Psoas muscle (tissue), 8 donors: Measurements from ENCODE around the gene CHI3L1. TPM values are rescaled to one million over a fixed set of nuclear protein-coding genes. Genes with fewer than 3 reads are reported as not detected.
A peak's percentile ranks its signal among the peaks of the same experiment; 100 is the strongest.

Source experiments
- ATAC-seq, 4 donors: fragments of 200-7000 bp; cut with Tn5 transposase; one replicate each; pipeline ENCODE4 v1.9.1; 2020; ENCODE audit warnings: moderate library complexity in 3 of 4, mild to moderate bottlenecking in 2 of 4
- DNase-seq, 2 donors: peaks; one replicate each; pipeline ENCODE4 v3.0.0-alpha.2; 2020
- H3K27ac ChIP-seq: fragments of 200-600 bp; one replicate; pipeline ENCODE4 v1.8.0; 2022
- H3K27me3 ChIP-seq, 3 donors: fragments of 200-600 bp in 1 of 3; one replicate each; pipeline versions ENCODE4 v1.6.1 to v1.8.0; 2013 to 2022; ENCODE audit warnings: low read length in 2 of 3, mild to moderate bottlenecking in 2 of 3, moderate library complexity in 1 of 3; ENCODE audit not compliant: insufficient read depth in 3 of 3
- H3K36me3 ChIP-seq, 2 donors: fragments of 200-600 bp in 1 of 2; one replicate each; pipeline versions ENCODE4 v1.6.1 to v1.8.0; 2013 to 2022; ENCODE audit warnings: low read depth in 1 of 2, mild to moderate bottlenecking in 1 of 2, moderate library complexity in 1 of 2; ENCODE audit not compliant: insufficient read depth in 1 of 2
- H3K4me1 ChIP-seq: fragments of 200-600 bp; one replicate; pipeline ENCODE4 v1.8.0; 2022
- H3K4me3 ChIP-seq: fragments of 200-600 bp; one replicate; pipeline ENCODE4 v1.8.0; 2022; ENCODE audit warnings: mild to moderate bottlenecking
- H3K9me3 ChIP-seq: fragments of 200-600 bp; one replicate; pipeline ENCODE4 v1.8.0; 2022
- WGBS, 3 donors: extraction: QIAGEN DNeasy Blood & Tissue Kit; methylation state at CpG; one replicate each; pipeline versions ENCODE4 v1.1.6 to v1.1.7; 2013; 5-methylcytosine and 5-hydroxymethylcytosine counted together
- intact Hi-C, 2 donors: fragments of 100-400 bp; cut with DNase I; formaldehyde crosslinking; loops; one replicate each; pipeline versions ENCODE4 v1.11.0 to v1.14.2; 2022
- polyA plus RNA-seq, 3 donors: library from polyadenylated mRNA; stranded (reverse); fragments of 200-250 nt; gene quantifications; one replicate each; pipeline ENCODE4 v1.2.3, GENCODE V29; 2013
- total RNA-seq, 4 donors: library from RNA; stranded (reverse); fragmentation: NEBNext Ultra II Directional in 2 of 4; extraction: Animal tissue kit (Norgen Biotek cat#: 25700) in 2 of 4; gene quantifications; one replicate each; pipeline versions ENCODE4 v1.2.1 to v1.2.4, GENCODE V29; 2021 to 2023
- TF ChIP-seq, protein P1 (sequence below): fragments of 200-600 bp; IDR thresholded peaks from one replicate; pipeline ENCODE4 v1.8.0; 2022; ENCODE audit warnings: antibody characterized with exemption
- donor health status: healthy with polysubstance abuse.
- donor health status: DM: no; HTN: no; CAD: no; lungs with moderate emphysema.
- donor health status: Bipolar disorder and iron deficiency.
- donor health status: healthy.
- donor health status: DM: yes; HTN: yes; CAD: no.
- donor health status: DM: no; HTN: no; CAD: no.
- donor health status: DM: no; HTN: no; CAD: no.
- donor health status: DM: yes; HTN: yes; CAD: no.

Gene CHI3L1
- total and polyA plus RNA-seq, 7 donors = 1.7 to 156 (median 9.9) TPM

GRCh38 chr1:203144661-203145060, 41.8 kb downstream of the CHI3L1 start:
- 58 to 64% (median 63%) methylated on average over 6 of the region's 6 CpGs for WGBS, 3 donors
- Histone ChIP-seq H3K4me1 (no peaks in the 10 kb centered on the region), H3K9me3 (no peaks in the 10 kb centered on the region), H3K4me3 (no peak overlapping the region), H3K27ac (no peak overlapping the region), H3K36me3 (no peaks in the 10 kb centered on the region), H3K27me3 (no peaks in the 10 kb centered on the region)
- TF ChIP-seq, protein P1, sequence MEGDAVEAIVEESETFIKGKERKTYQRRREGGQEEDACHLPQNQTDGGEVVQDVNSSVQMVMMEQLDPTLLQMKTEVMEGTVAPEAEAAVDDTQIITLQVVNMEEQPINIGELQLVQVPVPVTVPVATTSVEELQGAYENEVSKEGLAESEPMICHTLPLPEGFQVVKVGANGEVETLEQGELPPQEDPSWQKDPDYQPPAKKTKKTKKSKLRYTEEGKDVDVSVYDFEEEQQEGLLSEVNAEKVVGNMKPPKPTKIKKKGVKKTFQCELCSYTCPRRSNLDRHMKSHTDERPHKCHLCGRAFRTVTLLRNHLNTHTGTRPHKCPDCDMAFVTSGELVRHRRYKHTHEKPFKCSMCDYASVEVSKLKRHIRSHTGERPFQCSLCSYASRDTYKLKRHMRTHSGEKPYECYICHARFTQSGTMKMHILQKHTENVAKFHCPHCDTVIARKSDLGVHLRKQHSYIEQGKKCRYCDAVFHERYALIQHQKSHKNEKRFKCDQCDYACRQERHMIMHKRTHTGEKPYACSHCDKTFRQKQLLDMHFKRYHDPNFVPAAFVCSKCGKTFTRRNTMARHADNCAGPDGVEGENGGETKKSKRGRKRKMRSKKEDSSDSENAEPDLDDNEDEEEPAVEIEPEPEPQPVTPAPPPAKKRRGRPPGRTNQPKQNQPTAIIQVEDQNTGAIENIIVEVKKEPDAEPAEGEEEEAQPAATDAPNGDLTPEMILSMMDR = no peak
- DNase-seq = no peak
- ATAC-seq = no peak
- intact Hi-C loops = no loop called here

GRCh38 chr1:203143641-203144040, 42.9 kb downstream of the CHI3L1 start:
- DNase-seq (no peak), ATAC-seq (peak in 2 of 4 donors; percentile 31 to 50)
- H3K27me3 ChIP-seq = no peaks in the 10 kb centered on the region
- H3K4me3 ChIP-seq = no peak overlapping the region
- intact Hi-C loops = no loop called here
- H3K27ac ChIP-seq = no peak overlapping the region
- no peaks in the 10 kb centered on the region for H3K36me3 ChIP-seq
- no peaks in the 10 kb centered on the region for H3K9me3 ChIP-seq
- TF ChIP-seq, protein P1 = no peak
- 48 to 59% (median 51%) methylated on average over 11 of the region's 11 CpGs for WGBS, 3 donors
- no peaks in the 10 kb centered on the region for H3K4me1 ChIP-seq

- Histone ChIP-seq H3K9me3 (no peaks in the 10 kb centered on the region), H3K4me3 (no peak overlapping the region), H3K27me3 (no peaks in the 10 kb centered on the region), H3K36me3 (no peaks in the 10 kb centered on the region), H3K27ac (no peak overlapping the region), H3K4me1 (no peaks in the 10 kb centered on the region)
- 81 to 91% (median 86%) methylated on average over 5 of the region's 5 CpGs for WGBS, 3 donors
- ATAC-seq = no peak
- no peak for DNase-seq
- TF ChIP-seq, protein P1 = no peak
- intact Hi-C loops = no loop called here
Observed at GRCh38 chr1:203142684-203143408, 43.7 kb downstream of the CHI3L1 start.

- TF ChIP-seq, protein P1 = no peak
- no peaks in the 10 kb centered on the region for H3K27me3 ChIP-seq
- no peaks in the 10 kb centered on the region for H3K4me1 ChIP-seq
- 89 to 93% (median 90%) methylated on average over 6 of the region's 6 CpGs for WGBS, 3 donors
- no peaks in the 10 kb centered on the region for H3K36me3 ChIP-seq
- H3K27ac ChIP-seq = no peak overlapping the region
- ATAC-seq (no peak), DNase-seq (no peak)
- H3K9me3 ChIP-seq = no peaks in the 10 kb centered on the region
- intact Hi-C loops = no loop called here
- no peak overlapping the region for H3K4me3 ChIP-seq
Observed at GRCh38 chr1:203142124-203142523, 44.4 kb downstream of the CHI3L1 start.
